ENCODE data around the gene CHST13. TPM values are rescaled to one million over a fixed set of nuclear protein-coding genes. Genes with fewer than 3 reads are reported as not detected.

CHST13 gene
- total RNA-seq, 1 experiment from 2014 or later, result not detected

GRCh38 chr3:126528800-126529541 is 5.0 kb downstream of the CHST13 start:
- no peak overlapping the region for H3K4me3 Mint-ChIP-seq (ENCODE audit: unreplicated experiment)
- no peak for TF ChIP-seq CTCF (IDR thresholded peaks at IDR 0.05; ENCODE audit: unreplicated experiment)
- ChIA-PET POLR2A (no interaction called here), CTCF (interaction anchor here (0.6 kb wide), 1 partner anchor 452 kb away, joined by 3 read pairs; no protein-coding TSS in a partner anchor)
- intact Hi-C loops (cut with micrococcal nuclease), result no loop called here
- H3K36me3 Mint-ChIP-seq (ENCODE audit: insufficient read depth, unreplicated experiment), result no peaks in the 10 kb centered on the region
- no peak overlapping the region for H3K27ac Mint-ChIP-seq (ENCODE audit: low read depth, unreplicated experiment)
- DNase-seq (ENCODE audit: unreplicated experiment), result no peak
- H3K27me3 Mint-ChIP-seq (ENCODE audit: insufficient read depth, unreplicated experiment), result peaks cover 26% of the 10 kb centered on the region
- H3K9me3 Mint-ChIP-seq (ENCODE audit: unreplicated experiment), result no peaks in the 10 kb centered on the region
- BruUV-seq (replicated peaks), result no TSS peak
- no peaks in the 10 kb centered on the region for H3K4me1 Mint-ChIP-seq (ENCODE audit: insufficient read depth, unreplicated experiment)

- H3K27ac Mint-ChIP-seq (ENCODE audit: low read depth, unreplicated experiment), result no peak overlapping the region
- intact Hi-C loops (cut with micrococcal nuclease), result no loop called here
- H3K4me1 Mint-ChIP-seq (ENCODE audit: insufficient read depth, unreplicated experiment), result no peaks in the 10 kb centered on the region
- no peaks in the 10 kb centered on the region for H3K36me3 Mint-ChIP-seq (ENCODE audit: insufficient read depth, unreplicated experiment)
- no TSS peak for BruUV-seq (replicated peaks)
- ChIA-PET CTCF (no interaction called here), POLR2A (no interaction called here)
- no peak for TF ChIP-seq CTCF (IDR thresholded peaks at IDR 0.05; ENCODE audit: unreplicated experiment)
- H3K27me3 Mint-ChIP-seq (ENCODE audit: insufficient read depth, unreplicated experiment), result peaks cover 33% of the 10 kb centered on the region
- H3K9me3 Mint-ChIP-seq (ENCODE audit: unreplicated experiment), result no peaks in the 10 kb centered on the region
- H3K4me3 Mint-ChIP-seq (ENCODE audit: unreplicated experiment), result no peak overlapping the region
- DNase-seq (ENCODE audit: unreplicated experiment), result no peak
Measured at GRCh38 chr3:126529585-126530170, 5.7 kb downstream of the CHST13 start.

DNA sequence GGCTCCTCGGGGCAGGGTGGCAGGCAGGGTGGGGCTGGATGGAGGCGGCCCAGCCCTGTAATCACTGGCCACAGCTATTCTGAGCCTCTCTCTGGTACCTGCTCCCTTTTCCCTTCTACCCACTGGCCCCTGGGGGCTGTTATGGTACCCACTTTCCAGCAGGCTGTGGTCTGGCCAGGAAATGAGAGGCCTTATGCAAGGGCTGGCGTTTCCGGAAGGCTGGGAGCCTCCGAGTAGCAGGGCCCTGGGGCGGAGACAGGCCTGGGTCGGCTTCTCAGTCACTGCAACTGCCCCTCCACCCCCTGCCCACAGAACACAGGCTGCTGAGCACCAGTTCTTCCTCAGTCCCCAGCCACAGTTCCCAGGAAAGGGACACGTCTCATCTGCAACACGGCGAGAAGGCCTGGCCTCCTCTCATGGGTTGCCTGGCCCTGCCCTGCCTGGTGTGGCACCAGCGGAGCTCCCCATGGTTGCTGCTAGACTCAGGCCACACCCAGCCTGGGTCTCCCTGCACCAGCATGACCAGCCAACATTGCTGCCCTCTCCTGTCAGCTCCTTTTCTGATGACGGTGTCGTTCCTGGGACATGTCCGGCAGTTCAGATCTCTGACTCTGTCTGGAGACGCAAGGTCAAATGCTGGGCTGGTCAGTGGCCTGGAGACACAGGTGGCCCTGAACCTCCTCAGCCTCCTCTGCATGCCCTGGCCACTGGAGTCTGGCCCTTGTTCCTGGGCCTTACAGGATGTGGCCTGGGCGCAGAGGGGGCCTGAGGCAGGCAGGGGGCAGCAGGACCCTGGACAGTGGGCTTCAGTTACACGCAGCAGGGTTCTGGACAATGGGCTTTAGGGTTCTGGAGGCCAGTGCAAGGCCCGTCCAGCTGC is 6.5 kb downstream of the CHST13 start:
- Mint-ChIP-seq H3K4me1 (ENCODE audit: insufficient read depth, unreplicated experiment) (no peaks in the 10 kb centered on the region), H3K9me3 (ENCODE audit: unreplicated experiment) (no peaks in the 10 kb centered on the region), H3K27me3 (ENCODE audit: insufficient read depth, unreplicated experiment) (peaks cover 41% of the 10 kb centered on the region), H3K4me3 (ENCODE audit: unreplicated experiment) (no peak overlapping the region), H3K27ac (ENCODE audit: low read depth, unreplicated experiment) (no peak overlapping the region), H3K36me3 (ENCODE audit: insufficient read depth, unreplicated experiment) (no peaks in the 10 kb centered on the region)
- no peak for TF ChIP-seq CTCF (IDR thresholded peaks at IDR 0.05; ENCODE audit: unreplicated experiment)
- no TSS peak for BruUV-seq (replicated peaks)
- ChIA-PET POLR2A (no interaction called here), CTCF (interaction anchor here (0.9 kb wide), 1 partner anchor 12 kb away, joined by 3 read pairs; no protein-coding TSS in a partner anchor)
- no peak for DNase-seq (ENCODE audit: unreplicated experiment)
- intact Hi-C loops (cut with micrococcal nuclease), result no loop called here

- intact Hi-C loops (cut with micrococcal nuclease), result no loop called here
- ChIA-PET POLR2A (no interaction called here), CTCF (interaction anchor here (0.9 kb wide), 1 partner anchor 12 kb away, joined by 3 read pairs; no protein-coding TSS in a partner anchor)
- no peak overlapping the region for H3K4me3 Mint-ChIP-seq (ENCODE audit: unreplicated experiment)
- no peak for DNase-seq (ENCODE audit: unreplicated experiment)
- H3K4me1 Mint-ChIP-seq (ENCODE audit: insufficient read depth, unreplicated experiment), result no peaks in the 10 kb centered on the region
- BruUV-seq (replicated peaks), result no TSS peak
- H3K27ac Mint-ChIP-seq (ENCODE audit: low read depth, unreplicated experiment), result no peak overlapping the region
- no peaks in the 10 kb centered on the region for H3K9me3 Mint-ChIP-seq (ENCODE audit: unreplicated experiment)
- peaks cover 46% of the 10 kb centered on the region for H3K27me3 Mint-ChIP-seq (ENCODE audit: insufficient read depth, unreplicated experiment)
- TF ChIP-seq CTCF (IDR thresholded peaks at IDR 0.05; ENCODE audit: unreplicated experiment), result no peak
- no peaks in the 10 kb centered on the region for H3K36me3 Mint-ChIP-seq (ENCODE audit: insufficient read depth, unreplicated experiment)
Measured at GRCh38 chr3:126531051-126531330, 7.0 kb downstream of the CHST13 start.

All from MCF 10A (cell line).